Measurements from ENCODE around the gene SEPSECS. TPM values are rescaled to one million over a fixed set of nuclear protein-coding genes. Genes with fewer than 3 reads are reported as not detected.
A peak's percentile ranks its signal among the peaks of the same experiment; 100 is the strongest.

Gene SEPSECS
- polyA plus RNA-seq (ENCODE audit: insufficient read length in 4 of 4): 10 to 100 TPM; 15.3 to 22.3 (median 18.0) TPM

DNA sequence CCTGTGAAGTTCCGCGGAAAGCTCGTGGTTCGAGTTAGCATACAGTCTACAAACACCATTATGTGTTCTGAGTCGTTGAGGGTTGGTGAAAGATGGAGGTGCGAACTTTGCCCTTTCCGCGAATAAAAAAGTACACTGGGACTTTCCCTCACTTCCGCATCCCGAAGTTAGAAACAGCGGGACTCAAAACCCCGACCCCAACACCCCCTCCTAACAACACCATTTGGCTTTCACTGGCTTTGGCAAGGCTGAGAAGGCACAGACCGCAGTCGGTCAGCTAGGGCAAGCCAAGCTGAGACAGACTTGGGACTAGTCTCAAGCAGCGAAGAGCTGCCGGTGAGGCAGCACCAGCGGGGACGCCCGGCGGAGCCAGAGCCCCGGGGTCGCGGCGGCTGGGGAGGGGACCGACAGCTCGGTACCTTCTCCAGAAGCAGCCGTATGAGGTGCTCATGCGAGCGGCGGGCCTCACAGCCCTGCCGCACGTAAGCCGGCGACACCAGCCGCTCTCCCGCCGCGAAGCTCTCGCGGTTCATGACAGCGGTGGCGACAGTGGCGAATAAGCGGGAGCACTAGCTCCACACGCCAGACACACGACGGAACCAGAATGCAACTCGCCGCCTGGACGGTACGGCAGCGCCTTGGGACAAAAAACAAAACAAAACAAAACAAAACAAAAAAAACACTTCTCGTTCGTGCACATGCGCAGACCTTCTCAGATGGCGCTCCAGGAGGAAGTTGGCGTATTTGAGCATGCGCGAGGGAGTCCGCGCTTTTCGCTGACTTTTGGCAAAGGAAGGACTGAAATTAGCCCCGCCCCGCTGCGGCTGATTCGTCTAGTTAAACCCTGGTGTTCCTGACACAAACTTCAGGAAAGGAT lies at the start of gene SEPSECS:
TSS of gene SEPSECS (minus strand) at position 613 of the 877 bp plus-strand sequence. CDS start at position 533, 80 bp downstream.
- peak; percentile 97 to 99 (median 98) for DNase-seq (ENCODE audit: low read depth in 4 of 4, low spot score in 3 of 4)

DNA sequence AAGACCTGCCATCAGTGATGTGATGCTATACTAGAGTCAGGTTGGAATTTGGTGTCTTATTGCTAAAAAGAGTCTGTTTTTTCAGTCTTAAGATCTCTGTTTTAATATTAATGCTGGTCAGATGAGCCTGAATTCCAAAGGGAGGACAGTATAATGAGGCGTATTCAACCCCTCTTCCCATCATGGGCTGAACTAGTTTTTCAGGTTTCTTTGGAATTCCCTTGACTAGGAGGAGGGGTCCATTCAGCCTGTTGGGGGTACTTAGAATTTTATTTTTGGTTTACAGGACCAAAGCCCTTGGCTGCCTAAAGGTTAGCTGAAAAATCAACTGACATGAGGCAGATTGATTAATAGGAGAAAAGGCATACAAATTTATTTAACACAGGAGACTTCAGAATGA lies 49.5 kb upstream of the SEPSECS start:
- DNase-seq (ENCODE audit: low read depth in 4 of 4, low spot score in 3 of 4): no peak

DNA sequence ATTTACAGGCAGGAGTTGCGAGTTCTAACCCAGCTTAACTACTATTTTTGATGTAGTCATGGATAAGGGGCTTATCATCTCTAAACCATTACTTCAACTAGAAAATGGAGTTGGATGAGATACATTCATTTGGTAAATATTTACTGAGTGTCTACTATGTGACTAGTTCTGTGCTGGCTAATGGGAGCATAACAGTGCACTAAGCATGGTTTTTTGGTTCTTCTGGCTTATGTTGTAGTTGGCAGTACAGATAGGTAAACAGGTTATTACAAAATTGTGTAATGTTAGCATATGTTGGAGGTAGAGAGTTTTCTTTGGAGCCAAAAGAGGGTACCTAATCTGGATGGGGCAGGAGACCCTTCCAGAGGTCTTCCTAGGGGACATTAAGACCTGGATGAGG lies 47.7 kb upstream of the SEPSECS start:
- no peak for DNase-seq (ENCODE audit: low read depth in 4 of 4, low spot score in 3 of 4)

DNA sequence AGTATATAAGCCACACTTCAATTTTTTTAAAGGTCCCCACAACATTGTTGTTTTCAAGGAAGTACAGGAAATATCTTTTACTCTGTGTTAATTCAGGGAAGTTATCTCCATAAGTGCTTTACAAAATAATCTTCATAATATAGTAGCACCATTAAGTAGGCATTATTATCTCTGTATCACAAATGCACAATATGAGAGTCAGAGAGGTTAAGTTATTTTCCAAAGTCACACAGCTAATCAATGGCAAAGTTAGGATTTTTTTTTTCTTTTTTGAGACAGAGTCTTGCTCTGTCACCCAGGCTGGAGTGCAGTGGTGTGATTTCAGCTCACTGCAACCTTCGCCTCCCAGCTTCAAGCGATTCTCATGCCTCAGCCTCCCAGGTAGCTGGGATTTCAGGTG lies 38.5 kb upstream of the SEPSECS start:
- DNase-seq (ENCODE audit: low read depth in 4 of 4, low spot score in 3 of 4): no peak

DNA sequence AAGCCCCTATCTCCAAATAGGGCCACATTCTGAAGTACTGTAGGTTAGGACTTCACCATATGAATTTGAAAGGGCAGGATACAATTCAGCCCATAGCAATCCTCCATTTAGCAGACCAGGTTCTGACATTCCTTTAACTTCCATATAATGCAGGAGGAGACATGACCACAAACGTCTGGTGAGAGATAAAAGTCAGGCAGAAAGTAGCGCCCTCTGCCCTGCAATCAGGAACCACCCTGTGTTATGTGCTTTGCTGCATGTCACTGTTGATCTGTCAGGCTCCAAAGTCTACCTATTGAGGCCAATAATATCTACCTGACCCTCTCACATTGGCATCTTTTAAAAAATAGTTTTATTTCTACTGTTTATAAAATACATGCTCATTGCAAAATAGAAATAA lies 30.2 kb upstream of the SEPSECS start:
- no peak for DNase-seq (ENCODE audit: low read depth in 4 of 4, low spot score in 3 of 4)

DNA sequence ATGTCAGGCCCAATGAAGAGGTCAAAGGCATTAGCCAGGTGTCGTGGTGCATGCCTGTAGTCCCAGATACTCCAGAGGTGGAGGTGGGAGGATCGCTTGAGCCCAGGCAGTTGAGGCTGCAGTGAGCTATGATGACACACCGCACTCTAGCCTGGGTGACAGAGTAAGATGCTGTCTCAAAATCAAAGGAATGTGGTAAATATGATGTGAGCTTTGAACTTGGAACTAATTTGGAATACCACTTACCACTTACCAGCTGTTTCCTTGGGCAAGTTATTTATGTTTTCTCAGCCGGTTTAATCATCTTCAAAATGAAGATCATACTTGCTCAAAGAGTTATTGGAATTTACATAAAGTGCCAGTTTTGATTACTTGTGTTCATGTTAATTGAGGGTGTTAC lies 23.8 kb upstream of the SEPSECS start:
- no peak for DNase-seq (ENCODE audit: low read depth in 4 of 4, low spot score in 3 of 4)

DNA sequence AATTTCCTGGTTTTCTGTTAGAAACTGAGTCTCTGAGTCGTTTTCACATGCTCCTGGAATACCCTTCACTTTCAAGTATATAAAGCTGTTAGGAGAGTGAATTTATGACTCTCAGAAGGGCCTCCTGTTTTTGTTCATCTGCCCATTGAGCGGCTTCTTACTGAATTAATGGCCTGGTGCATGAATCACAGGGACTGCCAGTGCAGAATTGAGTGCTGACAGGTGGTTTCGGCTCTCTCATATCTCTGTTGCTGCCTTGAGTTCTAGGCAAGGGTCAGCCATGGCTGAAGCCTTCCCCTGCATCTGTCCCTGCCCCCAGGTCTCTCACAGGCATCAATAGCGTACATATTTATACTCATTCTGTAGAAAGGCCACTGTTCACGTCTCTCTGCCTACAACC lies 22.7 kb upstream of the SEPSECS start:
- no peak for DNase-seq (ENCODE audit: low read depth in 4 of 4, low spot score in 3 of 4)

DNA sequence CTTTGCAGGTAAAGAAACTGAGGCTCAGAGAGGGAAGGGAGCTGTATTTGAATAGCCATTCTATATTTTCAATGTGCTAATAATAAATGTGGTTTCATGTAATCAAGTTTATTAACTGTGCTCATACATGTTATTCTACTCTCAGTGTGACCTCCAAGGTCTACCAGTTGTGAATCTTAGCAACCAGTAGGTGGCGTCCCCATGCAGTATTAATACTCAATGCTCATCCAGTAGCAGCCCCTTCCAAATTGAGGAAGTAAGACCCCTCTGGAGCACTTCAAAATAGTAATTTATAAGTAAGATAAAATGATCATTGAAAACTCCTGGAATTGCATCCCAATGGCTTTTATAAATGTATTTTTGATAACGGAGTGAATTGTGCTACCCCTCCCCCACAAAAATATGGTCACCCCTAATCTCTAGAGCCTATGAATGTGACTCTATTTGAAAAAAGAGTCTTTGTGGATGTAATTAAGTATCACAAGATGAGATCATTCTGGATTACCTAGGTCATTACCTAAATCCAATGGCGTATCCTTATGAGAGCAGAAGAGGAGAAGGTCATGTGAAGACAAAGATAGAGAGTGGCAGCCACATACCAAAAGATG lies 20.4 kb upstream of the SEPSECS start:
- no peak for DNase-seq (ENCODE audit: low read depth in 4 of 4, low spot score in 3 of 4)

DNA sequence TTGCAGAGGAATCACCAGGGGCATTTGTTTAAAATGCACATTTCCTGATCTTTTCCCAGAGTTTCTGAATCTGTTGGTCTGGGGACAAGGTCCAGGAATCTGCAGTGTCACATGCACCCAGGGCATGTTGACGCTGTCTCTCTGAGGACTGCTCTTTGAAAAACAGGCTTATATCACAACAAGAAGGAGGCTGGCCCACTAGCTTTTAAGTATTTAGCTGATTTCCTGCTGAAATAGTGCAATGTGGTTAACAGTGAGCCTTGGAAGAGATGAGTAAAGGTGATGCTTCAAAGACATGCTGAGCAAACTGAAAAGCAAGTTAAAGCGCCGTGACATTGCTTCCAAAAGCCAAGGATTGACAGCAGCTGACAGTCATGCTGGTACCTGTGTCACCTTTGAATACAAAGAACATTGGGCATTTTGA lies 18.6 kb upstream of the SEPSECS start:
- no peak for DNase-seq (ENCODE audit: low read depth in 4 of 4, low spot score in 3 of 4)

DNA sequence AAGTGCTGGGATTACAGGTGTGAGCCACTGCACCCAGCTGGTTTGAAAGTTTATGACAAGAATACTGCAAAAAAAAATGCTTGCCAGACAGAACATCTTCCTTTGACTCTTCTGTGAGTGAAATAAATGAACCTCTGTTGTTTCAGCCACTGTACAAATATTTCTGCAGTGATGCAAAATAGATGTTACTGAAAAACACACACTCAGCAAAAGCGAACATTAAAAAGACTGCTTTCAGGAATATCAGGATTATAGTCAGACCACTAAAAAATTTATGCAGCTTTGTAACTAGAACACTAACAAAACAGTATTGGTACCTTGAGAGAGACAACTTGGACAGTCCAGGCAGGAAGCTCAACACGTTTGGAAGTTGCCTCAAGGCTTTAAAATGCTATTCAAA lies 16.9 kb upstream of the SEPSECS start:
- DNase-seq (ENCODE audit: low read depth in 4 of 4, low spot score in 3 of 4): no peak

DNA sequence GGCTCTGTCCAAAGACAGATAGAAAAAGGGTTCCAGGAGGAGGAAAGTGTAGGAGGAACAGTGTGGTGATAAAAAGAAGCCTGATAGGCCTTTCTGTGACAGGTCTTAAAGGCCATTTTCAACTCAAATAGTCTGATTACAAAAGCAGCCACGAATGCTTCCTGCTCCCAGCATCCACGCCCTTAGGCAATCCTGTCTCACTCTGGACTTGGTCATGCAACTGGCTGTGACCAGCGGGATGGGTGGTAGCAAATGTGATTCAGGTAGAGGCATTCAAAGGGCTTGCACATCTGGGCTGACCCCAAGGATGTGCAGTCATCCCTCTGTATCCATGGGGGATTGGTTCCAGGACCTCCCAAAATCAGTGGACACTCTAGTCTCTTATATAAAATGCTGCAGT lies 14.4 kb upstream of the SEPSECS start:
- no peak for DNase-seq (ENCODE audit: low read depth in 4 of 4, low spot score in 3 of 4)

DNA sequence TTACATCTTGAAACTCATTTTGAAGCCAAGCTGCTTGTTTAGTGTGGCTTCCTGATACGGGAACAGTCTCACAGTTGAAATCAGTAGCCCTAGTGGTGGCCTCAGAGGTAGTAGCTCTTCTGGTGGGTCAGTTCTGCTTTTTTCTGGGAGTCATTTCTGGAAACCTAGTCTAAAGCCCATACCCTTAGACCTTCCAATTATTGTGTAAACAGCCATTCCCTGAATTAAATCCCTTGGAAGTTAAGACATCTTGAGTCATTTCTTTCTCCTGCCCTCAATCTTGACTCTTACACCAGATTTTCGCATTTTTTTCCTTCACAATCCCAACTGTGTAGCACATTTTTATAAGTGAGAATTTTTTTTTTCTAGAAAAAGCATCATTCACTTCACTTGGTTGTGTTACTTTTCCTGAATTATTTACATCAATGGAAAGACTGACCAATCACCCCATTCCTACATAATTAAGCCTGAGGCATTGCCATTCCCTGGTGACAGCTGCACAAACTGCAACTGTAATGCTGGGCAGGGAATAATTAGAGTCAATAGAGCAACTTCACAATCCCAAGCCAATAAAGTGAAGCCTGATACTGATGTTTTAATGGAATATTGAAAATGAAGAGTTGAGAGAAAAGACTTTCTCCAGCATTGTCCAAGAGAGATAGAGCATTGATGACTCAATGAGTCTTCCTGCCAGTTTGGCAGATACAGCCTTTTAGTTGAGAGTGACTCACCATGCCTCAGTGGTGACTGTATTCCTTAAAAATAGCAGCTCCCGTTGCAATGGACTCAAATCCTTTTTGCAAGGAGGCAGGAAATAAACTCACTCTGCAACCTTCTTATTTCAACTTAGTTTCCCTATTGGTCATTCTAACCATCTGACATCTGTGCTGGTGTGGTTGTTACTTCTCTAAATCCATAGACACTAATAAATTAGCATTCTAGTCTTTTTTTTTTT lies 13.0 kb upstream of the SEPSECS start:
- no peak for DNase-seq (ENCODE audit: low read depth in 4 of 4, low spot score in 3 of 4)

DNA sequence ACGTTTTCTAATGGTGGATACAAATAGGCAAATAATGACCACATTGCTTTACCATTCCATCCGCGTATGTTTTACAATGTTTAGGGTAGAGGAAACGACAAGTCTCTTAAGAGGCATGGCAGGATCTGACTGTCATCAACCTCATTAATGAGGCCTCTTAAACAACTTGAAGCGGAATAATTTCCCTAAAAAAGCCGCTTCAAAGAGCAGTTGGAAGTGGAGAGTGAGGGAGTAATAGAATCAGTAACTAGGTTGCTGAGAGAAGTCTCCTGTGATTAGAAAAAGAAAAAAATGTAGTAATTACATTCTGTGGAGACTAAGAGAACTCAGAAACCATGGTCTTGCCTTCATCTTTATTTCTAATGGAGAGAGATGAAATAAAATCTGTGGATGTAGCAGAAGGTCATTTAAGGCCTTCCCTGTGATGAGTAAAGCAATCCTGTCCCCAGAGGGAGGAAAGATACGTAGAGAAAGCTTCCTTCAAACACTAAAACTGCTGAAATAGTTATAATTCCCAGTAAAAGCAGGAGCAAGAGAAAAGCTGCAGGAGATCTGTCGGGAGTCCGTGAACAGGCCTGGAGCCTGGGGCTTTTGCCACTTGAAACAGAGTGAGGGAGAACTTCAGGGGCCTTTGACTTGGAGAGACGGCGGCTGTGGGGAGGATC lies 11.1 kb upstream of the SEPSECS start:
- DNase-seq (ENCODE audit: low read depth in 4 of 4, low spot score in 3 of 4): no peak

DNA sequence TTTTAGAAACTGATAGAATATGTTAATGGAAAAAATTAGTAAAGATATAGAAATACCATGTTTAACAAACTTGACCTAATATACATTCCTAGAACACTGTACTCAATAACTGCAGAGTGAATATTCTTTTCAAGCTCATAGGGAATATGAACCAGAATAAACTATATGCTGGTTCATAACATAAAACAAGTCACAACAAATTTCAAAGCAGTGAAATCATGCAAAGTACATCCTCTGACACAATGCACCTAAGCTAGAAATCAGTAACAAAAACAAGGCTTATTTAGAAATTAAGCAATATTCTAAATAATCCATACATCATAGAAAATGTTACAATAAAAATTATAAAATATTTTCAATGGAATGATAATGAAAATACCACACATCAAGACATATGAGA lies 9.2 kb upstream of the SEPSECS start:
- no peak for DNase-seq (ENCODE audit: low read depth in 4 of 4, low spot score in 3 of 4)

DNA sequence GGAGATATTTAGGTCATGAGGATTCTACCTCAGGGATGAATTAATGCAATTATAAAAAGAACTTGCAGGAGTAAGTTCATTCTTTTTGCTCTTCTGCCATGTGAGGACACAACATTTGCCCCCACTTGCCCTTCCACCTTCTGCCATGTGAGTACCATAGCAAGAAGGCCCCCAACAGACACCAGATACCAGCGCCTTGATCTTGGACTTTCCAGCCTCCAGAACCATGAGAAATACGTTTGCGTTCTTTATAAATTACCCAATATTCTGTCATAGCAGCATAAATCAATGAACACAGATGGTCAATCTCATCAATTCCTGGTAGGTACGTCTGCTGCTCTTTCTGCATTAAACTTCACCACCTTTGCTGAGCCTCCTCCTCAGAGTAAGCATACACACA lies 5.7 kb upstream of the SEPSECS start:
- DNase-seq (ENCODE audit: low read depth in 4 of 4, low spot score in 3 of 4): no peak

DNA sequence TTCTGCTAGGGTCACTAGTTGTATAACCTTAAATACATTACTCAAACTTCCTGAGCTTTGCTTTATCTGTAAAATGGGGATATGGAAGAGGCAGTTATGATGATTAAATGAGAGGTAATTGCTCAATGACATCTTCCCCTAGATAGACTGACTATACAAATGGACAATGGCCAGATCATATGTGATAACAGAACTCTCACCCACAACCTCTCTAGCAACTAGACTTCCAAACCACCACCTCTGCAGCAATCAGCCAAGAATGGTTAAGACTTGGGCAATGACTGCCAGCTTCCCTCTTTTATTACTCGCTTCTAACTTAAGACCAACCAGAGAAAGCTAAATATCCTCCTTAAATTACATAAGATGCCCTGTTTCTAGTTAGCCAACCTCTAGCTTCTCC lies 2.9 kb upstream of the SEPSECS start:
- DNase-seq (ENCODE audit: low read depth in 4 of 4, low spot score in 3 of 4): no peak

DNA sequence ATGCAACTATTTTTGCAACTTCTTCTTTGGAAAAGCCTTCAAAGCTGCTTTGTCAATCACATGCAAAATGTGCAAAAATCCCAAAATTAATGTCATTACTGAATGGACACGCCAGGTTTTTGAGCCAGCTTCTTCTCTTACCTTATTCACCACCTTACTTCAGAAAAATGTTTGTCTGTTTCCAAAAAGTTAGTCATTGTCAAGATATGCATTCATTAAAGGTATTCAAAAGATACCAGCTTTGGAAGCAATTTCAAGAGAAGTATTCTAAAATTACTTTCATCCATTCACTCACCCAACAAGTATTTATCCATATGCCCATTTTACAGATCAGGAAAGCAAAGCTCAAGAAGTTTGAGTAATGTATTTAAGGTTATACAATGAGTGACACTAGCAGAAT lies 2.3 kb upstream of the SEPSECS start:
- DNase-seq (ENCODE audit: low read depth in 4 of 4, low spot score in 3 of 4): no peak

DNA sequence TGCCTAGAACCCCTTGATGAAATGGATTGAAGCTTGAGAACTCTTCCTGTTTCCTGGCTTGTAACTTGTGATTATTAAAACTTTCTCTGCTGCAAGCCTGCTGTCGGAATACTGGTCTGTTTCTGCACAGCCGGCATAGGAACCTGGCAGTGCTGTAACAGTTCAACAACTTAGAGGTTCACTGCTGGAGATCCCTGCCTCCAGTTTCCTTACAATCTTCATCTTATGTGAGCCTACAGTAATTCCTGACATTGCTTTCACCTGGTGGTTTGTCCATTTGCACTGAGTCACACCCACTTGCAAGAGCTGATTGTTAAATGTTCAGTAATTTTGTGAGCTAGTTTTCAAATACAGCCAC lies 1.3 kb upstream of the SEPSECS start:
- DNase-seq (ENCODE audit: low read depth in 4 of 4, low spot score in 3 of 4): no peak

DNA sequence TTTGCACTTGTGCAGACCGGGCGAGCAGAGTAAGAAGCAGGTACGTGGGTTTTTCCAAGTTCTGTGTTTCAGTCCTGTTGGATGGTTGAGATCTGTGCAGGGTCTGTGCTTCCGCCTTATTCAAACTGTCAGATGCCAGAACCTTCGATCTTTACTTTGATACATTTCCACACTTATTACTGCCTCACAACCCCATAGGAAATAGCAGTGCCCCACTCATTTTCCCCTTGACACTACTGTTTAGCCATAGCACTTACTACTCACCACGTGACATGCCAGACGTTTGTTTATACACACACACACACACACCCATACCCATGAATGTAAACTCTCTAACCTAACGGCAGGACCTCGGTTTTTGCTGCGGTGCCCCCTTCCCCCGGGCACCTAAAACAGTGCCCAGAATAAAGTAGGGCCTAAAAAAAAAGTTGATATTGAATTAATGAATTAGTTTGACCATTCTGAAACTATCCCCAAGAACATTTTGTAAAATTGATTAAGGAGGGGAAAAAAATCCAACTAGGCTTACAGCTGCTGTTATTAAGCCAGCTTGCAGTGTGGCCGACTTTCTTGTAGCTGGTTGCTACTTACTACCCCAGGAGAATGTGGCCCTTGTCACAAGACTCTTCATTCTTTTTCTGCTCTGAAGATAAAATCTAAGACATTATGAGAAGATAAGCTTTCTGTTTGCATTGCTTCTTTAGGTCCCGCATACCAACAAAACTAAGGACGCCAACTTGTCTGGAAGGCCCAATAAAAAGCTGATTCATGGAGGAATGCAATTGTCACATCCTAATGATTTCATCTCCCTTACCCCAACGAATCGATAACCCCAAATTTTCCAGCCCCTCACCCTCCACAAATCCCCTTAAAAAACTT lies 704 bp upstream of the SEPSECS start:
- DNase-seq (ENCODE audit: low read depth in 4 of 4, low spot score in 3 of 4): no peak

DNA sequence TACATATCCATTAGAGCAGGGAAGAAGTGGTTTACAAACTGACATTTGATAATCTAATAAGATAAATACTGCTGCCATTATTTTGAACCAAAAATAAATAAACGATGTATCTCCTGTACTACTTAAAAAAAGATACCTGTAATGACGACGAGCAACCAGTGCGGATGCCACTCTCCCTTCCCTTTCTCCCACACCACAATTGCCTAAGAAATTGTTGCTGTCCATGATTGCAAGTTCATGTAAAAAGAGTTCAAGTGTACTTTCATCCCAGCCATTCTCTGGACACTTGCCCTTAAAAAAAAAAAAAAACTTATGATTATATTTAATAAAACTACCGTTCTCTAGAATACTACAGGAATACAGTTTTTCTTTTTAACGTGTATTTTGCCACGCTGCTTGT lies 1.4 kb downstream of the SEPSECS start:
- no peak for DNase-seq (ENCODE audit: low read depth in 4 of 4, low spot score in 3 of 4)
